ENCODE data around the gene ADGRG3. TPM values are rescaled to one million over a fixed set of nuclear protein-coding genes. Genes with fewer than 3 reads are reported as not detected.

The ADGRG3 gene
- total and polyA plus RNA-seq, 8 donors: 0.46 to 50.2 (median 1.7) TPM; not detected in 2

- intact Hi-C loops (cut with DNase I; ENCODE audit: low total_unique reads): no loop called here
Observed at GRCh38 chr16:57635266-57636097, 32.6 kb upstream of the ADGRG3 start.

GRCh38 chr16:57636184-57636583 is 31.9 kb upstream of the ADGRG3 start:
- no peak overlapping the region for H3K4me3 ChIP-seq
- TF ChIP-seq POLR2AphosphoS5 (IDR thresholded peaks at IDR 0.05) (no peak), EP300 (IDR thresholded peaks at IDR 0.05) (no peak)
- no peaks in the 10 kb centered on the region for H3K36me3 ChIP-seq
- 55 to 86% (median 73%) methylated on average over 5 of the region's 5 CpGs for WGBS, 5 donors
- H3K9me3 ChIP-seq: no peaks in the 10 kb centered on the region
- peaks cover 79 to 100% (median 90%) of the 10 kb centered on the region in 4 donors for H3K4me1 ChIP-seq
- peaks cover 0 to 63% (median 0%) of the 10 kb centered on the region in 3 donors for H3K27me3 ChIP-seq
- intact Hi-C loops (cut with DNase I; ENCODE audit: low total_unique reads): no loop called here
- peak overlapping the region; percentile 0 to 82 (median 76) for H3K27ac ChIP-seq
- DNase-seq: no peak

More at GRCh38 chr16:57635266-57636097, 32.6 kb upstream of the ADGRG3 start:
- Histone ChIP-seq H3K27ac (peak overlapping the region; percentile 37 to 82 (median 76)), H3K9me3 (no peaks in the 10 kb centered on the region), H3K27me3 (peaks cover 0 to 69% (median 0%) of the 10 kb centered on the region in 3 donors), H3K36me3 (no peaks in the 10 kb centered on the region), H3K4me1 (peaks cover 77 to 100% (median 93%) of the 10 kb centered on the region in 4 donors), H3K4me3 (no peak overlapping the region)
- DNase-seq: peak; percentile 75 to 79
- 31 to 68% (median 37%) methylated on average over 13 to 16 of the region's 16 CpGs for WGBS, 5 donors
- TF ChIP-seq EP300 (IDR thresholded peaks at IDR 0.05): no peak
- TF ChIP-seq POLR2AphosphoS5 (IDR thresholded peaks at IDR 0.05): peak in 1 of 3 donors; percentile 21
- TF ChIP-seq POLR2A (IDR thresholded peaks at IDR 0.05): no peak
- no peak for TF ChIP-seq CTCF (IDR thresholded peaks at IDR 0.05)

- 44 to 62% (median 58%) methylated on average over 8 of the region's 8 CpGs for WGBS, 5 donors
- no peaks in the 10 kb centered on the region for H3K9me3 ChIP-seq
- peaks cover 0 to 55% (median 0%) of the 10 kb centered on the region in 3 donors for H3K27me3 ChIP-seq
- peaks cover 77 to 93% (median 85%) of the 10 kb centered on the region in 4 donors for H3K4me1 ChIP-seq
- intact Hi-C loops (cut with DNase I; ENCODE audit: low total_unique reads): no loop called here
- H3K4me3 ChIP-seq: no peak overlapping the region
- H3K27ac ChIP-seq: peak overlapping the region; percentile 56 to 82 (median 76)
- no peak for DNase-seq
- TF ChIP-seq POLR2AphosphoS5 (IDR thresholded peaks at IDR 0.05): no peak
- no peak for TF ChIP-seq POLR2A (IDR thresholded peaks at IDR 0.05)
- no peak for TF ChIP-seq CTCF (IDR thresholded peaks at IDR 0.05)
- TF ChIP-seq EP300 (IDR thresholded peaks at IDR 0.05): no peak
- H3K36me3 ChIP-seq: peaks cover 0 to 7% (median 2%) of the 10 kb centered on the region in 4 donors
Observed at GRCh38 chr16:57637020-57637419, 31.1 kb upstream of the ADGRG3 start.

GRCh38 chr16:57637424-57637823 is 30.7 kb upstream of the ADGRG3 start:
- intact Hi-C loops (cut with DNase I; ENCODE audit: low total_unique reads): no loop called here
- TF ChIP-seq EP300 (IDR thresholded peaks at IDR 0.05) (no peak), POLR2AphosphoS5 (IDR thresholded peaks at IDR 0.05) (peak in 1 of 3 donors; percentile 9)
- H3K4me3 ChIP-seq: no peak overlapping the region
- H3K9me3 ChIP-seq: no peaks in the 10 kb centered on the region
- H3K4me1 ChIP-seq: peaks cover 73 to 93% (median 82%) of the 10 kb centered on the region in 4 donors
- 24 to 42% (median 28%) methylated on average over 6 to 8 of the region's 8 CpGs for WGBS, 5 donors
- H3K36me3 ChIP-seq: peaks cover 0 to 11% (median 3%) of the 10 kb centered on the region in 4 donors
- H3K27ac ChIP-seq: peak overlapping the region; percentile 56 to 82 (median 76)
- H3K27me3 ChIP-seq: peaks cover 0 to 55% (median 0%) of the 10 kb centered on the region in 3 donors
- peak in 1 of 2 donors; percentile 78 for DNase-seq

GRCh38 chr16:57637965-57638364 is 30.1 kb upstream of the ADGRG3 start:
- no peak for TF ChIP-seq CTCF (IDR thresholded peaks at IDR 0.05)
- TF ChIP-seq EP300 (IDR thresholded peaks at IDR 0.05): no peak
- TF ChIP-seq POLR2A (IDR thresholded peaks at IDR 0.05): no peak
- no peak for TF ChIP-seq POLR2AphosphoS5 (IDR thresholded peaks at IDR 0.05)
- H3K4me1 ChIP-seq: peaks cover 68 to 93% (median 81%) of the 10 kb centered on the region in 4 donors
- H3K27me3 ChIP-seq: peaks cover 0 to 55% (median 0%) of the 10 kb centered on the region in 3 donors
- intact Hi-C loops (cut with DNase I; ENCODE audit: low total_unique reads): no loop called here
- no peak for DNase-seq
- H3K4me3 ChIP-seq: no peak overlapping the region
- H3K27ac ChIP-seq: peak overlapping the region; percentile 56 to 82 (median 76)
- WGBS, 5 donors: 75 to 92% (median 81%) methylated on average over 6 of the region's 6 CpGs
- H3K36me3 ChIP-seq: peaks cover 0 to 12% (median 3%) of the 10 kb centered on the region in 4 donors
- H3K9me3 ChIP-seq: no peaks in the 10 kb centered on the region

Data from stomach (tissue), 9 donors.